SH-SY5Y (cell line): Measurements from ENCODE around the gene B3GAT3.

ENCODE experiments used
- GATA2 ChIP-seq: IDR thresholded peaks from 2 replicates; pipeline ENCODE4 v1.6.1; 2011; ENCODE audit warnings: mild to moderate bottlenecking, low read depth, low read length
- GATA3 ChIP-seq: IDR thresholded peaks from 2 replicates; pipeline ENCODE4 v1.6.1; 2011; ENCODE audit warnings: low read depth, mild to moderate bottlenecking, low read length, moderate library complexity

DNA sequence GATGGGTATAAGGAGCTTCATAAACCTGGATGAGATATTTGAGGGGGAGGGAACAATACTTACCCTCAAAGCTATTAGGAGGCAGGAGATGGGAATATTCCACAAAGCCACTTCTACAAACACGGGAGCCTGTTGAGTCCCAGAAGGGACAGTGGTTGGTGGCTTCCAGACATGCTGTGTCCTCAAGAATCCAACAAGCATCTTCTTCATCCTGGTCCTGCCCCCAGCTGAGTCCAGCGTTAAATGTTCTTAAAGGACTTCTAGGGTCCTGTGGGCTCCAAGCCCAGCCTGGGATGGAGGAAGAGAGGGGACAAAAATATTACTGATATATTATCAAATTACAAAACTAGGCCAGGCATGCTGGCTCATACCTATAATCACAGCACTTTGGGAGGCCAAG, 45.7 kb upstream of the B3GAT3 start:
- TF ChIP-seq GATA2 (no peak), GATA3 (no peak)
